ENCODE data around the gene AIF1L.

The AIF1L gene

DNA sequence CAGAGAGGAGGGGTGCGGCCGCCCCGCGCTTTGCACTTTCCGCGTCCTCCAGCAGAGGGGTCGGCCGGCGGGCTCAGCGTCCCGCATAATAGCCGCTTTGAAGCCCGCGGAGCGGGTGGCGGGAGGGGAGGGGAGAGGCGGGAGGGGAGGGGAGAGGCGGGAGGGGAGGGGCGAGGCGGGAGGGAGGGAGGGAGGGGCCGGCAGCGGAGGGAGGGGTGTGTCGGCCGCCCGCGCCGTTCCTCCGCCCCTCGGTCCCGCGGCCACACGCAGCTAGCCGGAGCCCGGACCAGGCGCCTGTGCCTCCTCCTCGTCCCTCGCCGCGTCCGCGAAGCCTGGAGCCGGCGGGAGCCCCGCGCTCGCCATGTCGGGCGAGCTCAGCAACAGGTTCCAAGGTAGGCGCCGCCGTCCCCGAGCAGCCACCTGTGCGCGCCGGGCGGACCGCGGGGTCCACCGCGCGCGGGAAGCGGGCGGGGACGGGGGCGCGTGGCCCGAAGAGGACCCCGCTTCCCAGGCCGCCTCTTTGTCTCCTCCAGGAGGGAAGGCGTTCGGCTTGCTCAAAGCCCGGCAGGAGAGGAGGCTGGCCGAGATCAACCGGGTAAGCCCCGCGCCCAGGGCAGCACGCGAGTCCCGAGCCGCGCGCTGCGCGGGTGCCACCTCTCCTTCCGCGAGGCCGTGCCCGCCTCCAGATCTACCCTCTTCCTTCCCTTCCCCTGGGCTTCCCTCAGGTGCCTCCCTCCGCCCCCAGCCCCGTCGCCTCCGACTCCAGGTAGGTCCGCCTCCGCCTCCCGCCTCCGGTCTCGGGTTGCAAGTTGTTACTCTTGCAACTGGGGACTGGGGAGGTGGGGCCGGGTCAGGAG lies at the start of gene AIF1L:
TSS of gene AIF1L (plus strand) at position 263 of the 857 bp plus-strand sequence. CDS start at position 362, 99 bp downstream.
- peak; percentile 68 for DNase-seq (ENCODE audit: low spot score)

DNA sequence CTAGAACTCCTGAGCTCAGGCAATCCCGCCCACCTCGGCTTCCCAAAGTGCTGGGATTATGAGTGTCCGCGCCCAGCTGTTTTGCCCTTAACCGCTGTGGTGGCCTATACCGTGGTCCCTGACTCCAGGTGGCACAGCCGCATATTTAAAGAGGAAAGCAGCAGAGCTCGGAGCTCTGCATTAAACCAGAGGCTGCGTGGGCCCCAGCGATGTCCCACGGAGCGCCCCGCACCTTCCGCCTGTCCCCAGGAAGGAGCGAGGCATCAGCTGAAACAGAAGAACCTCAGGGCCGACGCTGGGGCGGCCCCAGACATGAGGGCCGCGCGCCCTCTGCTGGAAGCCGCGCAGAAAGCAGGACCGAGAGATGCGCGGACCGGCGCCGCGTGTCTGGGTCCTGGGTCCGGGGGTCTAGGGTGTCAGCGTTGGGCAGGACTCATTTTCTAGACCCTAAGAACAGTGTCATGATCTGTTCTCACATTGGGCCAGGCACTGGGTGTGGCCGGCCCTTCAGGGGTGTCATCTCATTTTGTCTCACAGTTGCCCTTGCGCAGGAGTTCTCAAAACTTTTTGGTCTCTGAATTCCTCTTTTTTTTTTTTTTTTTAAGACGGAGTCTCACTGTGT lies 49.6 kb upstream of the AIF1L start:
- peak; percentile 85 for DNase-seq (ENCODE audit: low spot score)

DNA sequence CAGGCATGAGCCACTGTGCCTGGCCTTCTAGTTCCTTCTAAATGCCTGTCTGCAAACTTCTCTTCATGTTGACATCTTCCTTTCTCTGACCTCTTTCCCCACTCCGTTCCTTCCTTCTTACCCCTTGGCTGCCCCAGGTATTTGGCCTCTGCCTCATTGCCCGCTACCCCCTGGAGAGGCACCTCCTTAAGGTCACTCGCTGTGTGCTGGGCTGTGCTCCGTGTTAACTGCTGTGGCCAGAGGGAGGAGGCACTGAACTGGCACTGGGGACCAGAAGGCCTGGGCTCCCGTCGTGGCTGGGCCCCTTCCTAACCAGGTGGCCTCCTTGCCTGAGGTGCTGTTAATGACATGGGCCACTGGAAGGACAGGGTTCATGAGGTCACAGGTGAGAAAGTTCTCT lies 48.0 kb upstream of the AIF1L start:
- DNase-seq (ENCODE audit: low spot score): no peak

DNA sequence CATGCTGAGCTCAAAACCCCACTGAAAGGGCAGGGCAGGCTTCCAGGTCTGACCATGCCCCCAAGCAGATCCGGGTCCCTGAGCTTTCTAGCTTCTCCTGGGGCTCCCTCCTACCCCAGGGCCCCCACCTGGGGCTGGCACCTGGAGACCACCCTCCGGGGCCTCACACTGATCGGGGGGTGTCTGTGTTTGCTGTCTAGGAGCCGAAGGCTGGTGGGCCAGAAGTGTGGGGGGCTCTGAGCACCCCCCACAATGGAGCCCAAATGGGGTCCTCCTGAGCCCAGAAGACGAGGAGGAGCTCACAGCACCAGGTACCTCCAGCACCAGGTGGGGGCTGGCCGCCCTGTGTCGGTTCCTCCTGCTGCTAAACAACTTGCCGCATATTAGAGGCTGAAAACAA lies 47.5 kb upstream of the AIF1L start:
- no peak for DNase-seq (ENCODE audit: low spot score)

DNA sequence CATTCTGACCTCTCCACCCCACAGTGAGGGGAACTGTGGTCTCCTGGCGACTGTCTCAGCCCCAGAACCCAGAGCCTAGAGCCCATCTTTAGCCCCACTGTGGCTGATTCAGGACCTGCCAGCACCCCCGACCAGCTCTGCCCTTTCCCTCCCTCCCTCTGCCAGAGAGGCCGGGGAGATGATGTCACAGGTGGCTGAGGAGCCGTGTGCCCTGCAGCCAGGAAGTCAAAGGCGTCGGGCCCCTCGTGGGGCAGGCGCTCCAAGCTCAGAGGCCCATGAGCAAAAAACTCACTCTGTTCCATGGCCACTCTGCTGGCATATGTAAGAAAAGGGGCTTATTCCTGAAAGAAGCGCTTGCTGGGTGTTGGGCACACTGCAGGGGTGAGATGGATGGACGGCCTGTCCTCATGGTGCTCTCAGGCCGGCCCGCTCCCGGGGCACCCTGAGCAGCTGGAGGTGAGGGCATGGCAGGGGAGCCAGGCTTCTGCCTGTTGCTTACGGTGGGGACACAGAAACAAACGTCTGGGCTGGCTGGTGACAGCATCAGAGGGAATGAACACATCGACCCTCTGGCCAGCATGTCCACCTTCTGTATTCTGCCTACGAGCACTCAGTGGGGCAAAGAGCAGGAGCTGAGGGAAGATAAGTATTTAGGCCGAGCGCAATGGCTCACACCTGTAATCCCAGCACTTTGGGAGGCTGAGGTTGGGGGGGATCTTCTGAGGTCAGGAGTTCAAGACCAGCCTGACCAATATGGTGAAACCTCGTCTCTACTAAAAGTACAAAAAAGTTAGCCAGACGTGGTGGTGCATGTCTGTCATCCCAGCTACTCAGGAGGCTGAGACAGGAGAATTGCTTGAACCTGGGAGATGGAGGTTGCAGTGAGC lies 46.3 kb upstream of the AIF1L start:
- no peak for DNase-seq (ENCODE audit: low spot score)

DNA sequence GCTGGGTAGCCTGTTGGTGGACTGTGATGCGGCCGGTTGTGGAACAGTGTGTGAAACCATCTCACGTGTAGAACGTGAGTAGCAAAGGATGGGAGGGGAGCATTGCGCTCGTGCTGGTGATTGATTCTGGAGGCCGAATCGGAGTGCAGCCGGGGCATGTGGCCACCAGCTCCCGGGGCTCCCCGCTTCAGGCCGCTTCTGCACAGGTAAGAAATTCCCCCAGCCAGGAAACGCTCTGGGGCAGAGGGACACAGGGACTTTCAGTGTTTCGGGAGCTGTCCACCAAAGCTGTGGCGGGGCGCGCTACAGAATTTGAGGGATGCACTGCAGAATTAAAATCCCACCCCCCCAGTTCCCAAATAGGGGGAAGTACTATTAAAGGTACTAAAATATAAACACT lies 45.5 kb upstream of the AIF1L start:
- DNase-seq (ENCODE audit: low spot score): no peak

DNA sequence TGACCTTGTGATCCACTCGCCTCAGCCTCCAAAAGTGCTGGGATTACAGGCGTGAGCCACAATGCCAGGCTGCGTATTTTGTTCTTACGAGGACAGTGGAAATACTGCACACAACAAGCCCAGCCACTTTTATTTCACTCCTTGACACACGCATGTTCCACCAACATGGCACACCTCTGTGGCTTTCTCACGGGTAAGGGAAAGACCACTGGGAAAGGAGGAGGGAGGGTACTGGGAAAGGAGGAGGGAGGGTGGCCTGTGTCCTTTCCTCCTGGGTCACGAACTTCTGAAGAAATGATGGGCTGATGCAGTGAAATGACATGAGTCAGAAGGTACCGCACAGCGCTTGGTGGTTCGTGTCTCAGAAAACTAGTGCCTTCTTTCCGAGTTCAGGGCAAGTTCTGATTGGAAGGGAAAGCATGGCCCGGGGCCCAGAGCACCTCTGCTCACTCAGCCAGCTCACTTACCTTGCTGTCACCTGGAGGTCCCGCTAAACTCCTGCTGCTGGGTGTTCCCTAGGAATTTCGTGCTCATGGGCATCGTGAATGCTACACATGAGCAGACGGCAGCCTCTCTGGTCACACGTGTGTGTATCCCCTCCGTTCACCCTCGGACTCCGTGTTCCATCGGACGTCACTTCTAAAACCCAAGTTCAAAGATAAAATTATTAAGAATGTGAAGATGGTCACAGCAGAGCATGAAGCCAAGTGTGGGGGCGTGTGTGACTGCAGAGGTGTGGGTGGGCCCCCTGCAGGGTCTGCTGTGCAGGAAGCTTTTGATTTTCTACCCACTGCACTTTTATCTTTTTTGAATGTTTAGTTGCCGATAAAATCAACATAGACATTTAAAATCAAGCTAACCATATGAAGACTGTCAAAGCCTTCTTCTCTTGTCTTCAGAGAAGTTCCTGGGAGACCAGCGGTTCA lies 44.5 kb upstream of the AIF1L start:
- no peak for DNase-seq (ENCODE audit: low spot score)

DNA sequence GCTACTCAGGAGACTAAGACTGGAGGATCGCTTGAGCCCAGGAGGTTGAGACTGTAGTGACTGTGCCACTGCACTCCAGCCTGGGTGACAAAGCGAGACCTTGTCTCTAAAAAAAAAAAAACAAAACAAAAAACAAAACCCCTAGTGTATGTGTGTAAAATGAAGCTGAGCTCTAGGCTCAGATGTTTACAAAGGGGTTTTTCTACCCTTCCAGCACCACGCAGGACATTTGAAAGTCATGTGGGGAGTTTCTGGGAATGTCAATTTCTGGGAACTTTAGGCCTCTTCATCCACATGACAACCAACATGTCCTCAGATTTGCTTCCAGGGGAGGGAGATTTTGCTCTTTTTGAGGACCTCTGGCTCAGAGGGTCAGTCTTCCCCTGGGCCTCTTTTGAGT lies 42.4 kb upstream of the AIF1L start:
- DNase-seq (ENCODE audit: low spot score): no peak

DNA sequence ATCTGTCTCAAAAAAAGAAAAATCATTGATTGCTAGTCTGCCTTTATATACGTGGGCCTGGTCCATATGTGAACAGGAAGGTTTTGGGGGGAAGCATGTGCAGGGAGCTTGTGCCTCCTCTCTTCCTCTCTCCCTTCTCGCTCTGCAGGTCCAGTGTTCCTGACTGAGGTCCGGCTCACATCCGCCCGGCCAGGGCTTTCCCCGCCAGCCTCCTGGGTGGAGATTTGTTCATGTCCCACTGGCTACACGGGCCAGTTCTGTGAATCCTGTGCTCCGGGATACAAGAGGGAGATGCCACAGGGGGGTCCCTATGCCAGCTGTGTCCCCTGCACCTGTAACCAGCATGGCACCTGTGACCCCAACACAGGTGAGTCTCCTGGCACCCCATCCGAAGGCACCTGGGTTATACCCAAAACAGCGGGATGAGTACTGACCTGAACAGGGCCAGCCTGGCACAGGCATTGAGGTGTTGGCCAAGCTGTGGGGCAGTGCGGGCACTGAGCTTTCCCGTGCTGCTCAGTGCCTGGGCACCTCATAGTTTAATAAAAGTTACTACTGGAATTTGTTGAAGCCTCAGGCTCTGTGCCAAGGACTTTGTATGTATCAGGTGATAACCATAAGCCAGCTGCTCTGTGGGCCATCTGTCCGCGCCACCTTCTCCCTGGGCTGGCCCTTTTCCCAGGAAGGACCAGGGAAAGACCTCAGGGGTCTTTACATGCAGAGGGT lies 39.4 kb upstream of the AIF1L start:
- DNase-seq (ENCODE audit: low spot score): no peak

DNA sequence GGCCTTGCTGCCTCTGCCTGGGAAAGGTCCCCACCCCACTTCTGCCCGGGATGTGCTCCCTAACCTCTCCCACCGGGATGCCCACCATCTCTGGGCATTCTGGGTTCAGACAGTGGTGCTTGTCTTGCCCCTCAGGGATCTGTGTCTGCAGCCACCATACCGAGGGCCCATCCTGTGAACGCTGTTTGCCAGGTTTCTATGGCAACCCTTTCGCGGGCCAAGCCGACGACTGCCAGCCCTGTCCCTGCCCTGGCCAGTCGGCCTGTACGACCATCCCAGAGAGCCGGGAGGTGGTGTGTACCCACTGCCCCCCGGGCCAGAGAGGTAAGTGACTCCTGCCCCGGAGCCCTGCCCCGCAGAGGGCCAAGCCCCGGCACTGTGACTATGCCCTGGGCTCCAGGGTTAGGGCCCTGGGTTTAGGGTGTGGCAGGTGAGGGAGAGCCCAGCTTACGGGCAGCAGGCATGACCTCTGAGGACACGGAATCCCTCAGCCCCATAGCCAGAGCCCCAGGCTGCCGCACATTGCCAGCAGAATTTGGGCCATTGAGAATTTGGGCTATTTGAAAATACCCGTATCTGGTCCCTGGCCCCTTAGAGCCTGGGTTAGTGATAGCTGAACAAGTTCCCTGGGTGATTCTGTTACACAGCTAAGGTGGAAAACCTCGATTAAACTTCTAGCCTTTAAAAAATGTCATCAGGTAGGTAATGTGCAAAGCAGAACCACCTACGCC lies 35.3 kb upstream of the AIF1L start:
- no peak for DNase-seq (ENCODE audit: low spot score)

DNA sequence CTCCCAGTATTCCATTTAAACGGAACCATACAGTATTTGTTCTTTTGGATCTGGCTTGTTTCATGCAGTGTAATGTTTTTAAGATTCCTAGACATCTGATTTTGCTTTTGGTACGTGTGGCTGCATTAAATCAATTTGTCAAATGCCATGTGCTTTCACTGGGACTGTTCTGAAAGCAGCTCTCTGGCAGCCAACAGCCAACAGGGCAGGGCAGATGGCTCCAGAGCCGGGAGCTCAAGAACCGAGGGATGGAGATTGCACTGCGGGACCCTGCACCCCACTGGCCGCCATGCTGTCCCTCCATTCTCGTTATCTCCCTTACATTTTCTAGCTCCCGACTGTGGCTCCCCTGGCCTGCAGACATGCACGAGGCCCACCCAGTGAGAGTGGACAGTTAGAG lies 33.4 kb upstream of the AIF1L start:
- DNase-seq (ENCODE audit: low spot score): no peak

DNA sequence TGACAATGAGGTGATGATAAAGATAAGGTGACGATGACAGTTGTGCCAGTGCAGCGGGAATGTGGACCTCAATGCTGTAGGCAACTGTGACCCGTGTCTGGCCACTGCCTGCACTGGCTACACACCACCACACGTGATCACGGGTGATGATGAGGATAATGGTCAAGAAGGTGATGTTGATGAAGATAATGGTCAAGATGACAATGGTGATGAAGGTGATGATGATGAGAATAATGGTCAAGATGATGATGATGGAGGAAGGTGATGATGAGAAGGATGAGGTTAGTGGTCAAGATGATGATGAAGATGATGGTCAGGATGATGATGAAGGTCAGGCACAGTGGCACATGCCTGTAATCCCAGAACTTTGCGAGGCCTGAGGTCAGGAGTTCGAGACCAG lies 30.7 kb upstream of the AIF1L start:
- no peak for DNase-seq (ENCODE audit: low spot score)

DNA sequence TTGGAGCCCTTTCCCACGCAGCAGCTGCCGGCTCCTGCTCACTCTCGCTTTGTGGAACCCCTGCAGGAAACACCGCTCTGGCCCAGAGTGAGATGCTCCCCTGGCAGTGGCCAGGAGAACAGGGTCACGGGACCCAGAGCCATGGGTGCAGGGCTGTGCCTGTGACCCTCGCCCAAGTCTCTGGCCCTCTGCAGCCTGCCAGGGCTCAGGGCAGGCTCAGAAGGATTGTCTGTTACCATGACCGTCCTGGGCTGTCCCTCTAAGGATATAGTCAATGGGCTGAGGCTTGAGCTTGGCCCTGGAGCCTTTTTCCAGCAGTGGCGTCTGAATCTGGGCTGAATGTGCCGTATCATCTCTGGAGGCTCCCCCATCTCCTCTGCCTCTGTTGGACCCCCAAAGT lies 28.7 kb upstream of the AIF1L start:
- DNase-seq (ENCODE audit: low spot score): no peak

DNA sequence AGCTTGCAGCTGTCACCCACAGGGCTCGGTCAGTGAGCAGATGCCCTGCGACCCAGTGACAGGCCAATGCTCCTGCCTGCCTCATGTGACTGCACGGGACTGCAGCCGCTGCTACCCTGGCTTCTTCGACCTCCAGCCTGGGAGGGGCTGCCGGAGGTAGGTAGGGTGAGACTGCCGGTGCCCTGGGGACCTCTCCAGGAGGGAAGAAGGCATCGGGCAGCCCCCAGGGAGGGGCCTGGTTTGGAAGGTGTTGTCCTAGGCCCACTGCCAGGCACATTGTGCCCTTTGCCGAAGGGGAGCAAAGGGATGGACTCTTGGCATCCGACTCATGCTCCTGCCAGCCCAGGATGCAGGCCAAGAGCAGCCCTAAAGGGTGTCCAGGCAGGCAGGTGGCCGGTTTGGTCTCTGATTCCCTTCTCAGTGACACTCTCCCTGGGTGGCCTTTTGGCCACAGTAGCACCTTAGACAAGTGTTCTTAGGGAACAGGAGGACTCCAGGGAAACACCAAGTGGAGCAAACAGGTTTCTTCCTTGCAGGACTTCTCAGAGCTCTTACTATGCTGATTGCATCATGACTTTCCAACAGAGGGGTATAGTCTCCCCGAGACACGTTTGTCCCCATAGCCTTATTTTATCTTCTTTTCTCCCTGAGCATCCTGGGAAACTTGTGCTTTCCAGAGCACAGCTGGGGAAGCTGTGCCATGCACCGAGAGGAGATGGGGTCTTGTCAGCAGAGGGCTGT lies 28.1 kb upstream of the AIF1L start:
- no peak for DNase-seq (ENCODE audit: low spot score)

DNA sequence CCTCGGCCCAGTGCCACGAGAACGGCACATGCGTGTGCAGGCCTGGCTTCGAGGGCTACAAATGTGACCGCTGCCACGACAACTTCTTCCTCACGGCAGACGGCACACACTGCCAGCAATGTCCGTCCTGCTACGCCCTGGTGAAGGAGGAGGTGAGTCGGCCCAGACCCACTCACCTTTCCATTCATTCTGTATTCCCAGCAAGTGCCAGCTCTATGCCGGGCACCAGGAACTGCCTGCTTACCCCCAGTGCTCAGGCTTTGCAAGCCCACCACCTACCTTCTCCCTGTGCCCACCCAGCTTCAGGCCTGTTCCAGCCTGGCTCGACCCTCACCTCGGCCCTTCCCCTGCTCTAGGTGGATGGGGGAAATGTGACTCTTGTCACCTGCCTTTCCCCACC lies 26.6 kb upstream of the AIF1L start:
- DNase-seq (ENCODE audit: low spot score): no peak

DNA sequence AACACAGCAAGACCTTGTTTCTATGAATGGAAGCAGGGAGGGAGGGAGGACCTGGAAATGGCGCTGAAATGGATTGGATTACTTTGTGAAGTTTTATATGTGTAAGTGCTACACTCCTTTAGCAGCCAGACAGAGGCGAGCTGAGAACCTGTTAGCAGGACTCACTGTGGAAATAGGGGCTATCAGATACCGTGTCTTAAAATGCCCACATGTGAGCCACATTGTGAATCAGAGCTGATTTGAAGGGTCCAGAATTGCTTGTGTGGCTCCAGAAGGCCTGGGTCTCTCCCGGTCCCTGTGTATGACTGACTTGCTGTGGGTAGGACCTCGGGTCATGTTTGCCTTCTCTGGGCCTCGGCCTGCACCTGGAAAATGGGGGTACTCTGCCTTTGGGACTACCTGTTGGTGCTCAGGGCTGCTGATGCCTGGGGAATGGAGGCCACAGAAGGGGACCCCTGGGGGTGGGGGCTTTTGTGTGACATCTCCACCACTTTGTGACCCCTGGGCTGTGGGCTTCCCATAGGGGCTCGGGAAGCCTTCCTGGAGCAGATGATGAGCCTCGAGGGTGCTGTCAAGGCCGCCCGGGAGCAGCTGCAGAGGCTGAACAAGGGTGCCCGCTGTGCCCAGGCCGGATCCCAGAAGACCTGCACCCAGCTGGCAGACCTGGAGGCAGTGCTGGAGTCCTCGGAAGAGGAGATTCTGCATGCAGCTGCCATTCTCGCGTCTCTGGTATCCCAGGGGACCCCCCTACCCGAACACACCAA lies 24.0 kb upstream of the AIF1L start:
- no peak for DNase-seq (ENCODE audit: low spot score)

DNA sequence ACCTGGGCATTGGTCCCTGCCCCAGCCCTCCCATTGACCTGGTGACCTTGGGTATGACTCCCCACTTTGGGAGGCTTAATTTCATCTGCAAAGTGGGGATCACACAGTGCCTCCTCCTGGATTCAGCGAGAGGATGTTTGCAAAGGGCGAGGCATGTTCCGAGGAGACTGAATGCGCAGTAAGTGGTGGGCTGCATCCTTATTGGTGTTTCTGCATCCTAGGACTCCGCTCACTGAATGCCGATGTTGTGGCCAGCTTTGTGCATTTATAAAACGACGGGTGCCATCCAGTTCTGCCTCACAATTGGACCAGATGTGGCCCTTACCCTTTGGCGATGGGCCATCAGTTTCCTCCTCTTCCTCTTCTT lies 23.5 kb upstream of the AIF1L start:
- DNase-seq (ENCODE audit: low spot score): no peak

DNA sequence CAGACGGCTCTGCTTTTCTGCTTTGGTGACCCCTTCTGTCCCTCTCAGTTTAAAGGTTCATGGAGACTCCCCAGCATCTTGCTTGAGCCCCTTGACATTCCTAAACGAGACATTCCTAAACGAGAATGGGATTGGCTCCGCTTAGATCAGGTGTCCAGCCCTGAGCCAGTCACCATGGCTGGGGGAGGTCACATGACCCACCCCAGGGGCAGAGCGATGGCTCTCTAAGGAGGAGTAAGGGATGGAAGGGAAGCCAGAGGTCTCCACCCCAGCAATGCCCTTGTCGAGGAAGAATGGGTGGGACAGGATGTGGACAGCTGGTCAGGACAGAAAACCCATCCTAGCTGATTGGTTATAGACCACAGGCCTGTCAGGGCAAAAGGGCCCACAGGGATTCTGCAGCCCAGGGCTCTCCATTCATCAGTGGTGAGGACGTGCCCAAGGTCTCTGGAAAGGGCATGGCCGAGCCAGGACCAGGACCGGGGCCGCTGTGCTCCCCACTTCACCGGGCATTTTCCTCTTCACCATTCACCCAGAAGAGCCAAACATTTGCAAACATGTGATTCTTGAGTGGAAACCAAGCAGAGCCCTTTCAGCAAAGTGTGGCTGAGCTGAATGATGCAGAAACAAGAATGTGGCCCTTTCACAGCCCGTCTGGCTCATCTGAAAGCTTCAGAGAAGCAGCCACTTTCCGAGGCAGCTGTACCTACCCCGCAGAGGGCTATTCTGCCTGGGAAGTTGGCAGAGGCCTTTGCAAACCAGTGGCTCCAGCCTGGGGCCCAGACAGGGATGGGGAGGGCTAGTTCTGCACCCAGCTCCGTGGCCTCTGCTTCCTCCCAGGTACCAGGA lies 19.8 kb upstream of the AIF1L start:
- DNase-seq (ENCODE audit: low spot score): no peak

Data from AG08396 (cell line).